ENCODE data around the gene PITPNB. TPM values are rescaled to one million over a fixed set of nuclear protein-coding genes. Genes with fewer than 3 reads are reported as not detected.

PITPNB gene
- total RNA-seq, 1 donor from 2014 or later: 16.3 TPM

- TF ChIP-seq CTCF (conservative IDR thresholded peaks at IDR 0.05; ENCODE audit: low read depth, low read length): no peak
- H3K4me3 ChIP-seq (ENCODE audit: low read depth, low read length): no peak overlapping the region
- DNase-seq (ENCODE audit: low read depth): no peak
These were observed 16.8 kb upstream of the PITPNB start for GRCh38 chr22:27935897-27936296.

GRCh38 chr22:27934069-27934468 is 15.0 kb upstream of the PITPNB start:
- no peak overlapping the region for H3K4me3 ChIP-seq (ENCODE audit: low read depth, low read length)
- no peak for DNase-seq (ENCODE audit: low read depth)
- TF ChIP-seq CTCF (conservative IDR thresholded peaks at IDR 0.05; ENCODE audit: low read depth, low read length): no peak

GRCh38 chr22:27933186-27933983 is 14.3 kb upstream of the PITPNB start:
- TF ChIP-seq CTCF (conservative IDR thresholded peaks at IDR 0.05; ENCODE audit: low read depth, low read length): no peak
- DNase-seq (ENCODE audit: low read depth): no peak
- no peak overlapping the region for H3K4me3 ChIP-seq (ENCODE audit: low read depth, low read length)

GRCh38 chr22:27930331-27931060 is 11.4 kb upstream of the PITPNB start:
- no peak for DNase-seq (ENCODE audit: low read depth)
- no peak for TF ChIP-seq CTCF (conservative IDR thresholded peaks at IDR 0.05; ENCODE audit: low read depth, low read length)

GRCh38 chr22:27927608-27928007 is 8.6 kb upstream of the PITPNB start:
- no peak for TF ChIP-seq CTCF (conservative IDR thresholded peaks at IDR 0.05; ENCODE audit: low read depth, low read length)
- no peak overlapping the region for H3K4me3 ChIP-seq (ENCODE audit: low read depth, low read length)
- no peak for DNase-seq (ENCODE audit: low read depth)

More at GRCh38 chr22:27930331-27931060, 11.4 kb upstream of the PITPNB start:
- no peak overlapping the region for H3K4me3 ChIP-seq (ENCODE audit: low read depth, low read length)

GRCh38 chr22:27925331-27925730 is 6.3 kb upstream of the PITPNB start:
- H3K4me3 ChIP-seq (ENCODE audit: low read depth, low read length): no peak overlapping the region
- no peak for TF ChIP-seq CTCF (conservative IDR thresholded peaks at IDR 0.05; ENCODE audit: low read depth, low read length)
- DNase-seq (ENCODE audit: low read depth): no peak

Data from epithelial cell of proximal tubule (primary cell).